NOMO-1 (cell line): ENCODE measurements around the gene RPS19.

ENCODE experiments used
- DNase-seq, 2 experiments: peaks; one replicate each; lab custom pipeline; 2025; ENCODE audit not compliant: unreplicated experiment in 2 of 2; lab: John Stamatoyannopoulos, UW

The RPS19 gene

DNA sequence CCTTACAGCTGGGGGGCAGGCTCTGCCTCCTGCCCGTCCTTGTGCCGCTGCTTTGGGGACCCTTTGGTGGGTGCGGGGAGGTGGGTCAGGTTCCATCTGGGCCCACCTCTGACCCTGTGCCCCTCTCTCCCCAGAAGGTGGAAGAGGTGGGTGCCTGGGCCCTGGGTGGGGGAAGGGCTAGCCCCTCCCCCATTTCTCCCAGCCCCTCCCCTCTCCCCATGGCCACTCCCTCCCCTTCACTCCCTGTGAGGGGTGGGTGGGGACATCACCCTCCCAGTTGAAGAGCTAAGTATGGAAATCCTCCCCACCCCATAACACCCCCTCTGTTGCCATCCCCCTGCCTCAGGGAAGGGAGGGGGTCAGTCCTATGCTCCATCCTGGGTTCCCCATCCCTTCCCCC is 37.1 kb downstream of the RPS19 start:
- DNase-seq, result no peak

- DNase-seq, result no peak
Measured at GRCh38 chr19:41897820-41898219, 37.8 kb downstream of the RPS19 start.

DNA sequence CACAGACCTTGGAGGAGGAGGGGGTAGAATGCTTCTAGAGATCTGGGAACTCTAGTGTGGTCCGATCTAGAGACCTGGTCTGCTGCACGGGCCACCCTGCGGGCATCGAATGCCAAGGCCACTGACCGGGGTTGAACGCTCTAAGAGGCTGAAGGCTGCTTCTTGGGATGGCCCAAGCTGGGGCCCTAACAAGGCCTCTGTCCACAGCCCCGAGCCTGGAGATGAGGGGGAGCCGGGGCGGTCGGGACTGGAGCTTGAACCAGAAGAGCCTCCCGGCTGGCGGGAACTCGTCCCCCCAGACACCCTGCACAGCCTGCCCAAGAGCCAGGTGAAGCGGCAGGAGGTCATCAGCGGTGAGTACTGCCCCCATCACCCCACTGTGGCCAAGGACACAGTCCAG is 38.2 kb downstream of the RPS19 start:
- DNase-seq, result no peak

- DNase-seq, result no peak
Measured at GRCh38 chr19:41901707-41902360, 41.8 kb downstream of the RPS19 start.

GRCh38 chr19:41902594-41902993 is 42.5 kb downstream of the RPS19 start:
- DNase-seq, result no peak

DNA sequence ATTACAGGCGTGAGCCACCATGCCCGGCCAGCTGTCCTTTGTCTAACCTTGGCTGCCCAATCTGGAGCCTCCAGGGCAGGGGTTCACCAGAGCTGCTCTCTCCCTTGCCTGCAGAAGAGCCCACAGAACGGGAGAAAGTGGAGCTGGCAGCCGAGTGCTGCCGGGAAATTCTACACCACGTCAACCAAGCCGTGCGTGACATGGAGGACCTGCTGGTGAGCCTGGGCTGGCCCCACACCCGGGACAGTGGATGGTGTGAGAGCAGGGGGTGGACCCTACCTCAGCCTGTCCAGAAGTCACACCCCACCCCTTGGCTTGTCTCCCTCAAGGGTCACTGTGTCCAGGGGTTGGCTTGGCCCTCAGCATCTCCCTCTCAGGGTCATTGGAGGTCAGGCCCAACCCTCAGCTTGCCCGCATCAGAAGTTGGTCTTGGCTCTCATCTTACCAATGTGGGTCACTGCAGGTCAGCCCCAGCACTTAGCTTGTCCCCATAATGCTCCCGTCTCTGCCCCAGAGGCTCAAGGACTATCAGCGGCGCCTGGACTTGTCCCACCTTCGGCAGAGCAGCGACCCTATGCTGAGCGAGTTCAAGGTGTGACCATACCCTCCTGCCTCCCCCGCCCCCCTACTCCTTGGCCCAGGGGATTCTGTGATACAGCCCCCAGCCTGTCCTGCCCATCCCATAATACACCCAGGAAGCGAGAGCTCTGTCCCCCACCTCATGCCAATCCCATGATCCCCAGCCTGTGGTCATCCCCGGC is 43.3 kb downstream of the RPS19 start:
- DNase-seq, result no peak

- DNase-seq, result no peak
Measured at GRCh38 chr19:41904118-41904870, 44.2 kb downstream of the RPS19 start.

DNA sequence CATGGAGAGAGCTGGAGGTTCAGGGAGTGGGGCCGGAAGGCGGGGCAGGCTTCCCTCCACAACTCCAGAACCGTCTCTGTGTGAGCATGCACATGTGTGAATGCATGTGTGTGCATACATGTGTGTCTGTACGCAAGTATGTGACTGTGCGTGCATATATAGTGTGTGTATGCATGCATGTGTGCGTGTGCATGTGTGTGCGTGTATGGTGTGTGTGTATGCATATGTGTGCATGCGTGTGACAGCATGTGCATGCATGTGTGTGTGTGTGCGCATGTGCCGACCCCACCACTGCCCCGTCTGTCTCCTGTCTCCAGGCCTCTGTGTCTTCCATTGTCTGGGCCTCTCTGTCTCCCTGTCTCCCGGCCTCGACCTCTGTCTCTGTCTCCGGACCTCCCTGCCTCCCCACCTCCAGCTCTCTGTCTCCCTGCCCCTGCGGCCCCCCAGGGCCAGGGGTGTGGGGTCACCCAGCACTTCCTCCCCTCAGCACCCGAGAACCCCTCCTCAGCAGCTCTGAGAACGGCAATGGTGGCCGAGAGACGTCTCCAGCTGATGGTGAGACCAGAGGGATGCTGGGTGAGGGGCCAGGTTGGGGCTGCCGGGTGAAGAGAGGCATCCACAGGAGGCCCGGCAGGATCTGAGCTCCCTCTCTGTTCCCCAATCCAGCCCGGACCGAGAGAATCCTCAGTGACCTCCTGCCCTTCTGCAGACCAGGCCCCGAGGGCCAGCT is 45.4 kb downstream of the RPS19 start:
- DNase-seq, result no peak

GRCh38 chr19:41906271-41906670 is 46.2 kb downstream of the RPS19 start:
- DNase-seq, result no peak

GRCh38 chr19:41906916-41907680 is 47.0 kb downstream of the RPS19 start:
- no peak for DNase-seq

DNA sequence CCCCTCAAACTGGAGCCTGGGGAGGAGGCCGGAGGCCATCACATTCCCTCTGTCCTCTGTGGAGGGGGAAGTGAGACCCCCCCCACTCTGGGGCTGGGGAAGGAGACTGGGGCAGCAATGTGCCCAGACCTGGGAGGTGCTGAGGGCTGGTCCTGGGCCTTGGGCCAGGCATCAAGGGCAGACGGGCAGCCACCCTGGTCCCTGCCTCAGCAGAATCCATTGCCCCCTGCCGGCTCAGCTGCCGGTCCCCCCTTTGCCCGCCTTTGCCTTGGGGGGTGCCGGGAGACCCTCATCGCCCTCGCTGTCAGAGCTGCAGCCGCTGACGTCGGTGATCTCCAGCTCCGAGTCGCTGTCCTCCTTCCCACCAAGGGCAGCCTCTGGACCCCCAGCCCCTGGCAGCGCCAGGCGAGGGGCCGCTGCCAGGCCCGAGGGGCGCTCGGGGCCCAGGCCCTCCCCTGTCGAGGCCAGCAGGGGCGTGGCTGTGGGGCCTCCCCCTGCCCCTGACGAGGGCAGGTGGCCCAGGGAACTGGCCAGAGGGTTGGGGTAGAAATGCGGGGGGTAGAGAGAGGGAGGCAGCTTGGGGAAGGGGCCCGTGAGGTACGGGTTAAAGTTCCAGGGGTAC is 48.0 kb downstream of the RPS19 start:
- DNase-seq, result no peak

GRCh38 chr19:41908724-41909464 is 48.8 kb downstream of the RPS19 start:
- no peak for DNase-seq

- no peak for DNase-seq
Measured at GRCh38 chr19:41909706-41910105, 49.7 kb downstream of the RPS19 start.

DNA sequence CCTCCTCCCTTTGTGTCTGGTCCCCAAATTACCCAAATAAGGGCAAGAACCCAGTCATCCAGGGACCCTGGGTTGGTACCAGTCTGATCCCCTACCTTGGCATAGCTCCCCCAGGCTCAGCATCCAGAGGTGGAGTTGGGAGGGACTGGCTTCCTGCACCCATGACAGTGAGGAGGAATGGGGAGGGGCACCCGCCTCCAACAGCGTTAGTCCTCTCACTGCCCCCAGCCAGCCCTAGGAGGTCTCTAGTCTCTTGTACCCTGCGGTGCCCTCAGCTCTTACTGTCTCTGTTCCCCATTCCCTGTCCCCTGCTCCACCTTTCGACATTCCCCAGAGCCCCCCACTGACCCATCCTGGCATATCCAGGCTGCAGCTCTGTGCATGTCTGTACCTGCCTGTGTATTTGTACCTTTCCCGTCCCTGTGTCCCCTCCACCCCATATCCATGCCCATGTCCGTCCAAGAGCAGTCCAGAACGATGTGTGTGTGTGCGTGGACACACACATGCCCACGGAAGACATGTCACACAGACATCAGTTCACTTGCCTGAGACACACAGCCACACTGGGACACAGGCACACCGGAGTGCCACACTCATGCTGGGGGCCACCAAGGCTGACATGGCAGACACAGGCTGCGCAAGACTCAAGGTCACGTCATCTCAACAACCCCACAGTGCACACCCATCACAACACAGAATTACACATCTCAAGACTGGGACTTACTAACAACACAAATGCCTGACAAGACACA is 50.4 kb downstream of the RPS19 start:
- DNase-seq, result no peak

GRCh38 chr19:41910992-41911888 is 51.2 kb downstream of the RPS19 start:
- DNase-seq, result no peak

DNA sequence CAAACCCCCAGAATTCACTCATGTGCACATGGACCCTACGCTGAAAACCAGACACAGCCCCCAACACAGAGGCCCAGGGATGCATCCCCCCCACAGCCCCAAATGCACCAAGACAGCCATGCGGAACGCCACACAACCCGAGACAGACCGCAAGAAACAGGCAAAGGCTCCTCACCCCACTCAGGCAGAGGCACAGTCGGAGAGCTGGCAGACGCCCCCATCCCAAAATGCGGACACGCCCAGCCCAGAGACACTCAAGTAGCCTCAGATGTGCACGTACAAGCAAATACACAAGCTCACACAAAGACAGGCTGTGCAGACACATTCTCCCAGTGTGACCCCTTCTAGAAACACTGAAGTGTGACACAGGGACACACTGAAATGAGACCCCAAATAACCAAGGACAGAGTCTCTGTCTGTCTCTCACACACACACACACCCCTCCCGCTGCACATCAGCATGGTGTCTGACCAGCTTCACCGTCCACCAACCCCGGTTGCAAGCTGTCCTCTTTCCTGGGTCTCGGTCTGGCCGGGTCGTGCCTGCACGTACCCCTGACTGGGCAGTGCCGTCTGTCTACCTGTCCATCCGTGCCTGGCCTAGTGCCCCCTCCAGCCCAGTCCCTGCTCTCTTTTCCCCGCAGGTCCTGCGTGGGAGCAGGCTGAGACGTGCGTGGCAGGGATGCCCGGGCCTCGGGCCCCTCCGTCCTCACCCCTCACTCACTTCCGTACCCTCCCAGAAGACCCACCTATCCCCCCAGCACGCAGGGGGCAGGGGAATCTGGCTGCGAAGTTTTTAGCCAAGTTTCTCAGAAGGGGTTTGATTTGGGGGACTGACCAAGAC is 52.1 kb downstream of the RPS19 start:
- DNase-seq, result no peak
